GM12872 (cell line): ENCODE results near the gene QDPR.

Experiments
- TF ChIP-seq, protein P1 (sequence below): IDR thresholded peaks from 3 replicates; pipeline ENCODE4 v1.5.1; 2011; ENCODE audit warnings: low read depth, mild to moderate bottlenecking, low read length, moderate library complexity; ENCODE audit not compliant: insufficient read depth

Gene QDPR

DNA sequence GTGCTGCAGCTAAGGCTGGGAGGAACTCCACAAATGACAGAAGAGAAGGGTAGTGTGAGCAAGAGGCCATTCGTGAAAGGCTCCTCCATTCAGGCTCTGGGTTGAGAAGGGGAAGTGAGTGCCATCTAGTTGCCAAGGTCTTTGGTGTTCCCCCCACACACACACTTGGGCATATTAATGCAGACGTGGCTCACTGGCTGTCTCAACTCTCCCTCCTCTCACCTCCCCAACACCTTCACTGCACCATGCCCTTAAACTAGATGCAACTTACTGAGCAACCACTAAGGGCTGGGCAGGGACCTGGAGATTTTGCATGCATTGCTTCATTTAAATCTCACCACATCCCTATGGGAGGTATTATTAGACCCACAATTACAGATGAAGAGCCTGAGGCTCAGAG, 11.8 kb upstream of the QDPR start:
- TF ChIP-seq, protein P1, sequence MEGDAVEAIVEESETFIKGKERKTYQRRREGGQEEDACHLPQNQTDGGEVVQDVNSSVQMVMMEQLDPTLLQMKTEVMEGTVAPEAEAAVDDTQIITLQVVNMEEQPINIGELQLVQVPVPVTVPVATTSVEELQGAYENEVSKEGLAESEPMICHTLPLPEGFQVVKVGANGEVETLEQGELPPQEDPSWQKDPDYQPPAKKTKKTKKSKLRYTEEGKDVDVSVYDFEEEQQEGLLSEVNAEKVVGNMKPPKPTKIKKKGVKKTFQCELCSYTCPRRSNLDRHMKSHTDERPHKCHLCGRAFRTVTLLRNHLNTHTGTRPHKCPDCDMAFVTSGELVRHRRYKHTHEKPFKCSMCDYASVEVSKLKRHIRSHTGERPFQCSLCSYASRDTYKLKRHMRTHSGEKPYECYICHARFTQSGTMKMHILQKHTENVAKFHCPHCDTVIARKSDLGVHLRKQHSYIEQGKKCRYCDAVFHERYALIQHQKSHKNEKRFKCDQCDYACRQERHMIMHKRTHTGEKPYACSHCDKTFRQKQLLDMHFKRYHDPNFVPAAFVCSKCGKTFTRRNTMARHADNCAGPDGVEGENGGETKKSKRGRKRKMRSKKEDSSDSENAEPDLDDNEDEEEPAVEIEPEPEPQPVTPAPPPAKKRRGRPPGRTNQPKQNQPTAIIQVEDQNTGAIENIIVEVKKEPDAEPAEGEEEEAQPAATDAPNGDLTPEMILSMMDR: no peak

DNA sequence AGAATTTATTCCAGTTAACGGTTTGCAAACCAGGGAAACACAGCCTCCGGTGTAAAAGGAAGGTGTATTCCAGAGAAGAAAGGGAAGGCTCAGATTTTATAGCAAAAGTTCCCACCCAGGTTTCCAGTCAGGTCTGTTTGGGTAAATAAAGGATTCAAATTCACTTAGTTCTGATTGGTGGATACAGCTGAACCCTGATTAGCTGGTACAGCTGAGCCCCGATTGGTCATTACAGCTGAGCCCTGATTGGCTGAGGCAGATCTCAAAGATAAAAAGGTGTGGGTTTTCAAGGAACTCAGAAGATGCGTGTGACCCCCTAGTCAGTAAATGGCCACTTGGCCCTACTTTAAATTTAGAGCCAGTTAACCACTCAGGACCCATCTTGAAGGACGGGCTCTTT, 9.7 kb upstream of the QDPR start:
- TF ChIP-seq, protein P1: no peak

DNA sequence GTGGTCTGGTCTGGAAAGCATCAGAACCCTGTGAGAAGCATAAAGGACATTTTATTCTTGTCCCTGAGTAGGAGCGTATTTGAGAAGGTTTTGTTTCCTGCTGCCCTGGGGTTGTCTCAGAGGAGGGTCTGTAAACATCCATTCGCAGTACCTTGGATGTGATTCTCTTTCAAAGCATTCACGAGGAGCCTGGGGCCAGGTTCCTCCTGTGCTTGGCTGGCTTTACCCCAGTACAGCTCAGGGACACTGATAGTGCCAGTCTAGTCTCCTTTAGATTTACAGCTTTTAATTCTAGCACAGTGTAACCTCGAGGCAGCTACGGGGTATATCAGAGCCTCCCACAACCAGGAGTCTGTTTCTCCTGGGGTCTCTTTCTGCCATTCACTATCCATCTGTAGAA, 5.8 kb upstream of the QDPR start:
- TF ChIP-seq, protein P1: no peak

DNA sequence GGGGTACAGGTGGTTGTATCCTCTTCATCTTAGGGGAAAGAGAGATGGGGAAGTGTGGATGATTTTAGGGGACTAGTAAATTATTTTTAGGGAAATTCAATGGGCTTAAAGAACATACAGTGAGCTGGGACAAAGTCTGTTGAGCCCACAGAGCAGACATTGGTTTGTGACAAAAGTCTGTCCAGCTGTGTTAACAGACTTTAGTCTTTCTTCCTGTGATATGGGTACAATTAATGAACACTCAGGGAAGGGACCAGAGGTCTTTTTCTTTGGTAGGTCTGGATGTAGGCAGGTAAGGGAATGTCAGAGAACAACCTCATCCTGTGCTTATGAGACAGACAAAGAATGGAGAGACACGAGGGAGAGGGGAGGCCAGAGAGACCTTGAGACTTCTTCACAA, 5.1 kb upstream of the QDPR start:
- TF ChIP-seq, protein P1: no peak

DNA sequence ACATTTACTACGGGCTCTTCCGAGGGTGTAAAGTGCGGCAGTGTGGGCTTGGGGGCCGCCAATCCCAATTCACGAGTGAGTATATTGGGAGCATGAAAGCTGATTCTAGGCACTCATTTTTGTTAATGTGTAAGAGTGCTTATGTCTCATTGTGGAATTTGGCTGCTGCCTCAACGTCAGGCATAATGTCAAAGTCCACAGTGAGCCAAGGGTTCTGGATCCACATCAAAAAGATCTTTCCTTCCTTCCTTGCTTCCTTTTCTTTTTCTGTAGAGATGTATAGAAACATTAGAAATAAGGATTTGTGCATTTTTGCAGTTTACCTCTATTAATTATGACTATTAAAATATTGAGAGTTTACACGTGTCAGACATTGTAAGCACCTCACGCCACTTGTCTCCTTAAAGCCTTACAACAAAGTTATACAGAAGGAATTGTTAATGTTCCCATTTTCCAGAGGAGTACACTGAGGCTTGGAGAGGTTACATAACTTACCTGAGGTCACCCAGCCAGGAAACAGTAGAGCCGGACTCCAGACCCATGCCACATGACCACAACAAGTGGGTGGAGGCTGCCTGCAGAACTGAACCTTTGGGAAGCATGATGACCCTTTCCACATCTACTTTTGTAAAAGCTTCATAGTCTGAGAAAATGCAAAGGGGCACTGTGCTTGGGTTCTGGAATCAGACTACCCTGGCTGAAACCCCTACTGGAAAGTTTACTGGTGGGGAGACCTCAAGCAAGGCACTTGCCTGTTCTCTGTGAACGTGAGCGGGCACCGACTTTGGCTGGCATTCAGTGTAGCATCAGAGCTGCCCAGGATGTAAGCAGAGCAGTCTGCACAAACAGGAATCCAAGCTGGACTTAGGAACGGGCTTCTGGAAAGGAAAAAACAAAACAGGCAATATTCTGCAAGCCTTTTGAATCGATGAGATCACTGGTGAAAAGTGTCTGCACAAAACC, 3.8 kb upstream of the QDPR start:
- TF ChIP-seq, protein P1: no peak

DNA sequence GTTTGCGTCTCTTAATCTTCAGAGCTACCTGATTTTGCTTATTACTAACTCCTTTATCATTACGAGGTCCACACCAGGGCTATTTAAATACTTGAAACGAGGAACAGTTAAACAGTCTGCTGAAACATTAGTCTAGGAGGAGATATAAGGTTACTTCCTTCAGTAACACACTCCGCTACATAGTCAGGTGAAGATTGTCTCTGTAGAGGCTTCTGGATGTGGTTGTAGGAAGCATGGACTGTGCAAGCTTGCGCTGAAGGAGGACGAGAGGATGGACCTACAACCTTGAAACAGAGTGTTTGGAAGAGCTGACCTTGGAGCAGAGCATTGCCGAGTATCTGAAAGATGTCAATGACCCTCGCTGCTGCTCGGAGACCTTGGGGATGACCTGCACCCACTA, 3.0 kb upstream of the QDPR start, which contains the start of gene CLRN2:
TSS of gene CLRN2 (plus strand) at position 301 of the 400 bp plus-strand sequence. CDS start 102 bp downstream, outside the sequence.
- TF ChIP-seq, protein P1: no peak

DNA sequence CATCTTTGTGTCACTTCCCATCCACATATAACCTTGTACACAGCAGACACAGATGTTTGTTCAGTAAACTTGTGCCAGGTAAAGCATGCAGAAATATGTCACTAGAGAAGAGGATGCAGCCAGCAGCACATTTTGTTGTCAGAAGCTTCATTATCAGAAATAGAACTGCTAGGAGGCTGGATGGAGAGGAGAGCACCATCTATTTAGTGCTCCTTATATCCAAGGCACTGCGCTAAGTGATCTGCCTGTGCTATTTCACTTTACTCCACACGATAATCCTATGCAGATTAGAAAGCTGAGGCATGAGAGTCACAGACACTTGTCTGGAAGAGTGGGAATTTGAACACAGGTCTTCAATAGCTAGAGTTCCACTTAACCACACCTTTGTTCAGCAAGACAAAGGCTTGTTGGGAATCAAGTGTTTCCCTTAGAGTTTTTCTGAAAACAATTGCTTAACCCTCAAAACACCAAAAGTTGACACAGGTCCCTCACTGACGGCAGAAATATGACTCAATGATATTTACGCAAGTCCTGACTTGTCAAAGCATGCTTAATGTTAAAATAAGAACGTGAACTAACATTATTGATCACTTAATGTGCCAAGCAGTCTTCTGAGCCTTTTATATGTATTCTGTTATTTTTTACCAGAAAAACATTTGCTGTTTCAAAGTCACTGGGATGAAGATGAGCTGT, 1.2 kb upstream of the QDPR start:
- TF ChIP-seq, protein P1: no peak
